Pancreas (tissue), 10 donors: Measurements from ENCODE around the gene REV1. TPM values are rescaled to one million over a fixed set of nuclear protein-coding genes. Genes with fewer than 3 reads are reported as not detected.

Source experiments
- ATAC-seq, 4 donors: fragments of 200-7000 bp; cut with Tn5 transposase; one replicate each; pipeline versions ENCODE4 v1.8.0 to v1.9.1; 2020; ENCODE audit warnings: mild to moderate bottlenecking in 4 of 4, moderate library complexity in 4 of 4
- DNase-seq, 6 donors: peaks; one replicate each; pipeline ENCODE4 v3.0.0-alpha.2; 2020
- FAIRE-seq: peaks from 2 replicates; lab custom pipeline; 2012; peaks lifted over from hg19 to GRCh38; lab: Jason Lieb, UNC
- H3K27ac ChIP-seq, 4 donors: fragments of 200-600 bp; sonication (generic); 1 replicate in 3 of 4; 2 replicates in 1 of 4; pipeline versions ENCODE4 v1.5.0 to v1.8.0; 2020
- H3K27me3 ChIP-seq, 4 donors: fragments of 200-600 bp; one replicate each; pipeline ENCODE4 v1.8.0; 2021
- H3K36me3 ChIP-seq, 3 donors: fragments of 200-600 bp; sonication (generic) in 1 of 3; one replicate each; pipeline versions ENCODE4 v1.5.0 to v1.8.0; 2020 to 2021
- H3K4me1 ChIP-seq, 3 donors: fragments of 200-600 bp; one replicate each; pipeline ENCODE4 v1.8.0; 2021
- H3K4me3 ChIP-seq, 4 donors: fragments of 200-600 bp; sonication (generic) in 2 of 4; one replicate each; pipeline versions ENCODE4 v1.5.0 to v1.8.0; 2020 to 2021
- H3K9me3 ChIP-seq, 4 donors: fragments of 200-600 bp; one replicate each; pipeline ENCODE4 v1.8.0; 2021
- CTCF ChIP-seq, 4 donors: fragments of 200-600 bp; sonication (generic) in 3 of 4; IDR thresholded peaks; one replicate each; pipeline versions ENCODE4 v1.5.0 to v1.8.0; 2021; ENCODE audit warnings: antibody characterized with exemption in 4 of 4
- WGBS, 2 donors: extraction: QIAGEN DNeasy Blood & Tissue Kit; methylation state at CpG; one replicate each; pipeline ENCODE4 v1.1.7; 2013; 5-methylcytosine and 5-hydroxymethylcytosine counted together
- intact Hi-C, 3 donors: fragments of 100-400 bp; cut with DNase I; formaldehyde crosslinking; loops; one replicate each; pipeline versions ENCODE4 v1.11.1 to v1.14.2; 2022
- polyA plus RNA-seq, 2 donors: library from polyadenylated mRNA; stranded (reverse); fragments of 200-250 nt; gene quantifications; one replicate each; pipeline ENCODE4 v1.2.3, GENCODE V29; 2013
- total RNA-seq, 6 donors: library from RNA; stranded (reverse); fragmentation: NEBNext Ultra II Directional in 4 of 6; extraction: Animal tissue kit (Norgen Biotek cat#: 25700) in 4 of 6; gene quantifications; one replicate each; pipeline versions ENCODE4 v1.2.1 to v1.2.4, GENCODE V29; 2021 to 2023
- donor health status: healthy with polysubstance abuse.
- donor health status: DM: no; HTN: no; CAD: no; lungs with moderate emphysema.
- donor health status: DM: no; HTN: no; CAD: no.
- donor health status: control.
- donor health status: control.
- donor health status: Bipolar disorder and iron deficiency.
- donor health status: DM: yes; HTN: yes; CAD: no.
- donor health status: DM: no; HTN: no; CAD: no.
- donor health status: DM: no; HTN: no; CAD: no.
- donor health status: DM: yes; HTN: yes; CAD: no.

Gene REV1
- total and polyA plus RNA-seq, 8 donors: 9.3 to 22.6 (median 14.1) TPM

DNA sequence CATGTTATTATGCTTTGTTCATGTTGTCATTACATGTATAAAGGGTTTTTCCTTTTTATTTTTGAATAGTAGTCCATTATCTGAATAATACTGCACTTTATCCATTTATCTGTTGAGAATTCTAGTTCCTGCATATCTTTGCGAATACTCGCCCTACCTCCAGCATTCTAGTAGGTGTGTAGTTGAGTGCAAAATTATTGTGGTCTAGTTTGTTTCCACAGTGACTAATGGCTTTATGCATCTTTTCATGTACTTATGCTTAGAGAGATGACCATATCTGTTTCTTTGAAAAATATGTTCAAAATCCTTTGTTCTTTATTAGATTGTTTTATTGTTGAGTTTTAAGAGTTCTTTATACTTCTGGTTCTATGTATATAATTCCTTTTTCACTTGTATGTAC, 103.8 kb downstream of the REV1 start:
- 95 to 98% methylated on average over 2 of the region's 2 CpGs for WGBS, 2 donors
- Histone ChIP-seq H3K4me3 (no peak overlapping the region), H3K27me3 (no peaks in the 10 kb centered on the region), H3K36me3 (peaks cover 0 to 28% (median 9%) of the 10 kb centered on the region in 3 donors), H3K9me3 (no peaks in the 10 kb centered on the region), H3K4me1 (peaks cover 0 to 20% (median 4%) of the 10 kb centered on the region in 3 donors), H3K27ac (no peak overlapping the region)
- DNase-seq: no peak
- no peak for ATAC-seq
- intact Hi-C loops: no loop called here
- no peak for TF ChIP-seq CTCF (IDR thresholded peaks at IDR 0.05)
- FAIRE-seq: no peak

- Histone ChIP-seq H3K4me1 (no peaks in the 10 kb centered on the region), H3K27me3 (no peaks in the 10 kb centered on the region), H3K9me3 (no peaks in the 10 kb centered on the region), H3K27ac (no peak overlapping the region), H3K4me3 (no peak overlapping the region), H3K36me3 (peaks cover 0 to 42% (median 15%) of the 10 kb centered on the region in 3 donors)
- FAIRE-seq: no peak
- DNase-seq: no peak
- WGBS, 2 donors: 92 to 96% methylated on average over 2 of the region's 2 CpGs
- intact Hi-C loops: no loop called here
- no peak for TF ChIP-seq CTCF (IDR thresholded peaks at IDR 0.05)
- ATAC-seq: no peak
Observed at GRCh38 chr2:99382143-99382542, 107.7 kb downstream of the REV1 start.

DNA sequence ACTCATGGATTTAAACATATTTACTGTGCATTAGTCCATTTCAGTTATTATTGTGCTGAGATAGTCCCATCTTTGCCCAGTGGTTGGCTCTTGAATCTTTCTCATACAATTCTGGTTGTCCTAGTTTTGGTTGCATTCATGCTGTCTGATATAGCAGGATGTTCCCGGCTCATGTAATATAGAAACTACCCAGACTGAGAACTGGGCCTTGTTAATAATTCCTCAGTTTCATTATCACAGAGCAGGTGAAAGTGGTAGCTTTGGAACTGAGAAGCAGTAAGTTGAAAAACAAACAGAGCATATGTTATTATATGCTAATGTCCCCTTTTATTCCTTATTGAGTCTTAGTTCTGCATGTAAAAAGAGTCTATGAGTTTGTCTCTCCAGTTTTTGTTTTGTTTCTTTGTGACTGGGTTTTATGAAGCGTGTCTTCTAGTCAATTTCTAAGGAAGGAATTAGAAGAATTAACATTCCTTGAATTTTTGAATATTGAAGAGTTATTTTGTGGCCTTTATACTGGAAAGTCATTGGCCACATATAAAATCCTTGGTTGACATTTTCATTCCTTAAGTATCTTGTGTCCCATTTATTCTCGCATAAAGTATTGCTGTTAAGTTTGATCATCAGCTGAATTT, 109.3 kb downstream of the REV1 start:
- no peaks in the 10 kb centered on the region for H3K9me3 ChIP-seq
- no peaks in the 10 kb centered on the region for H3K27me3 ChIP-seq
- FAIRE-seq: no peak
- ATAC-seq: no peak
- 90 to 92% methylated on average over 3 of the region's 3 CpGs for WGBS, 2 donors
- no peak overlapping the region for H3K4me3 ChIP-seq
- no peak for TF ChIP-seq CTCF (IDR thresholded peaks at IDR 0.05)
- H3K4me1 ChIP-seq: no peaks in the 10 kb centered on the region
- no peak overlapping the region for H3K27ac ChIP-seq
- H3K36me3 ChIP-seq: peaks cover 0 to 49% (median 17%) of the 10 kb centered on the region in 3 donors
- no peak for DNase-seq
- intact Hi-C loops: no loop called here

DNA sequence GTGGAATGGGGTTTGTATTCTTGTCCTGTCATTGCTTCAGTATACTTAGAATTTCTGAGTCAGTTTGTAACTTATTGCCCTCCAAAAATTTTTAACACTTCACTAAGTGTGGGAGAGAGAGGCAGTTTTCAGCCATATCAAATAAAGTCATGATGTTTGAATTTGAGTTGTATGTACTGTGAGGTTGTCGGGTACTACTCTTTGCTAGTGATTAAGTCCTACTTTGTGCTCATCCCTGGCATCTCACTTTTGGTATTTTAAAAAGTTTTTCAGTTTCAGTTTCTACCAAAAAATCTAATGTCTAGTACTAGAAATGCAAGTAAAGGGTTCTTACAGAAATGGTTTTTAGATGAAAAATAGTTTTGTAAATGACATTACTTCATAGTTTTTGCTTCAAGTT, 111.9 kb downstream of the REV1 start:
- Histone ChIP-seq H3K36me3 (peaks cover 0 to 27% (median 23%) of the 10 kb centered on the region in 3 donors), H3K9me3 (no peaks in the 10 kb centered on the region), H3K27me3 (no peaks in the 10 kb centered on the region), H3K4me1 (no peaks in the 10 kb centered on the region), H3K27ac (no peak overlapping the region), H3K4me3 (no peak overlapping the region)
- ATAC-seq (no peak), DNase-seq (no peak), FAIRE-seq (no peak)
- WGBS, 2 donors: 96 to 98% methylated on average over 1 of the region's 1 CpG
- intact Hi-C loops: no loop called here
- no peak for TF ChIP-seq CTCF (IDR thresholded peaks at IDR 0.05)

GRCh38 chr2:99376254-99376864, 113.5 kb downstream of the REV1 start:
- ATAC-seq (no peak), DNase-seq (no peak), FAIRE-seq (no peak)
- peaks cover 0 to 40% (median 18%) of the 10 kb centered on the region in 3 donors for H3K36me3 ChIP-seq
- no peak for TF ChIP-seq CTCF (IDR thresholded peaks at IDR 0.05)
- 92 to 93% methylated on average over 7 of the region's 7 CpGs for WGBS, 2 donors
- intact Hi-C loops: no loop called here
- H3K27ac ChIP-seq: no peak overlapping the region
- H3K9me3 ChIP-seq: no peaks in the 10 kb centered on the region
- no peaks in the 10 kb centered on the region for H3K27me3 ChIP-seq
- H3K4me3 ChIP-seq: no peak overlapping the region
- H3K4me1 ChIP-seq: no peaks in the 10 kb centered on the region
